HepG2 (cell line): ENCODE data around the gene FBXO9. TPM values are rescaled to one million over a fixed set of nuclear protein-coding genes. Genes with fewer than 3 reads are reported as not detected.

ENCODE experiments used
- ATF3 ChIP-seq: sonication (generic); formaldehyde crosslinking; IDR thresholded peaks from 2 replicates; pipeline ENCODE4 v1.4.0; 2020; ENCODE audit warnings: missing genetic modification reagents
- DBP ChIP-seq: sonication (generic); formaldehyde crosslinking; IDR thresholded peaks from 2 replicates; pipeline ENCODE4 v1.4.0; 2020; ENCODE audit warnings: missing genetic modification reagents; ENCODE audit errors: not compliant biosample characterization
- EED ChIP-seq: sonication (generic); formaldehyde crosslinking; IDR thresholded peaks from 2 replicates; pipeline ENCODE4 v1.5.0; 2020; ENCODE audit warnings: mild to moderate bottlenecking, missing genetic modification reagents
- ELK4 ChIP-seq: sonication (generic); formaldehyde crosslinking; IDR thresholded peaks from 2 replicates; pipeline ENCODE4 v1.9.0; 2021; ENCODE audit warnings: missing genetic modification reagents, borderline replicate concordance
- HOXD1 ChIP-seq: sonication (generic); formaldehyde crosslinking; IDR thresholded peaks from 2 replicates; pipeline ENCODE4 v1.5.0; 2020; ENCODE audit warnings: missing genetic modification reagents
- IRF9 ChIP-seq: sonication (generic); formaldehyde crosslinking; IDR thresholded peaks from 2 replicates; pipeline ENCODE4 v1.8.0; 2022; ENCODE audit warnings: missing genetic modification reagents, mild to moderate bottlenecking, borderline replicate concordance
- KDM5A ChIP-seq: fragments of 200-600 bp; sonication (generic); IDR thresholded peaks from 2 replicates; pipeline ENCODE4 v1.7.0; 2018; ENCODE audit warnings: antibody characterized with exemption, mild to moderate bottlenecking, low read length, borderline replicate concordance
- LCORL ChIP-seq, 2 experiments: fragments of 450-650 bp in 1 of 2; sonication (generic) in 1 of 2; formaldehyde crosslinking in 1 of 2; IDR thresholded peaks; 2 replicates each; pipeline versions ENCODE4 v1.5.0 to v1.6.1; 2017 to 2020; ENCODE audit warnings: antibody characterized with exemption in 1 of 2, missing genetic modification reagents in 1 of 2
- PHF21A ChIP-seq: sonication (generic); formaldehyde crosslinking; IDR thresholded peaks from 2 replicates; pipeline ENCODE4 v1.5.0; 2020; ENCODE audit warnings: mild to moderate bottlenecking, missing genetic modification reagents
- POGZ ChIP-seq: sonication (generic); formaldehyde crosslinking; IDR thresholded peaks from 2 replicates; pipeline ENCODE4 v1.4.0; 2020; ENCODE audit warnings: mild to moderate bottlenecking, missing genetic modification reagents
- SMAD9 ChIP-seq: sonication (generic); formaldehyde crosslinking; IDR thresholded peaks from 2 replicates; pipeline ENCODE4 v1.5.1; 2020; ENCODE audit warnings: mild to moderate bottlenecking, missing genetic modification reagents
- YY1 ChIP-seq: IDR thresholded peaks from 2 replicates; pipeline ENCODE4 v1.6.1; 2011; ENCODE audit warnings: low read length, low read depth, moderate library complexity, mild to moderate bottlenecking; ENCODE audit not compliant: insufficient read depth, insufficient replicate concordance
- ZFP62 ChIP-seq: sonication (generic); formaldehyde crosslinking; IDR thresholded peaks from 2 replicates; pipeline ENCODE4 v1.4.0; 2020; ENCODE audit warnings: missing genetic modification reagents
- ZFP91 ChIP-seq: sonication (generic); formaldehyde crosslinking; IDR thresholded peaks from 2 replicates; pipeline ENCODE4 v1.9.0; 2022; ENCODE audit warnings: missing genetic modification reagents, mild to moderate bottlenecking, borderline replicate concordance
- ZNF280B ChIP-seq: sonication (generic); formaldehyde crosslinking; IDR thresholded peaks from 2 replicates; pipeline ENCODE4 v1.5.0; 2020; ENCODE audit warnings: missing genetic modification reagents, mild to moderate bottlenecking, borderline replicate concordance
- ZNF3 ChIP-seq: IDR thresholded peaks from 2 replicates; pipeline ENCODE4 v1.7.0; 2017; ENCODE audit warnings: inconsistent platforms
- ZNF329 ChIP-seq: sonication (generic); formaldehyde crosslinking; IDR thresholded peaks from 2 replicates; pipeline ENCODE4 v1.9.0; 2021; ENCODE audit warnings: low read depth, mild to moderate bottlenecking, missing genetic modification reagents
- ZNF547 ChIP-seq: sonication (generic); formaldehyde crosslinking; IDR thresholded peaks from 2 replicates; pipeline ENCODE4 v1.5.1; 2020; ENCODE audit warnings: mild to moderate bottlenecking, missing genetic modification reagents
- ZNF564 ChIP-seq: sonication (generic); formaldehyde crosslinking; IDR thresholded peaks from 2 replicates; pipeline ENCODE4 v1.8.1; 2023; ENCODE audit warnings: mild to moderate bottlenecking, missing genetic modification reagents
- ZNF660 ChIP-seq: sonication (generic); formaldehyde crosslinking; IDR thresholded peaks from 2 replicates; pipeline ENCODE4 v1.5.1; 2020; ENCODE audit warnings: mild to moderate bottlenecking, low read depth, missing genetic modification reagents, borderline replicate concordance
- ZNF674 ChIP-seq: sonication (generic); formaldehyde crosslinking; IDR thresholded peaks from 2 replicates; pipeline ENCODE4 v1.5.0; 2020; ENCODE audit warnings: low read depth, mild to moderate bottlenecking, missing genetic modification reagents
- ZNF792 ChIP-seq: IDR thresholded peaks from 2 replicates; pipeline ENCODE4 v1.6.1; 2016
- ZNF841 ChIP-seq: sonication (generic); formaldehyde crosslinking; IDR thresholded peaks from 2 replicates; pipeline ENCODE4 v1.8.1; 2023; ENCODE audit warnings: missing genetic modification reagents, borderline replicate concordance
- polyA plus RNA-seq, 8 experiments: library from polyadenylated mRNA; depleted of rRNA in 3 of 8; stranded (reverse) in 7 of 8; unstranded in 1 of 8; fragments of >200 nt; fragmentation: Illumina TruSeq in 4 of 8; extraction: Trizol in 4 of 8; gene quantifications; 2 replicates each; pipeline versions ENCODE4 v1.2.1 to v1.2.3, GENCODE V29; 2011 to 2016; ENCODE audit warnings: low read depth in 4 of 8, missing spikeins in 1 of 8, mixed read lengths in 1 of 8; ENCODE audit not compliant: insufficient read depth in 1 of 8
- total RNA-seq, 5 experiments: library from RNA; depleted of rRNA; stranded (reverse); fragments of >200 nt; fragmentation: Illumina TruSeq; extraction: Trizol; gene quantifications; 2 replicates each; pipeline ENCODE4 v1.2.3, GENCODE V29; 2016; ENCODE audit warnings: low read depth in 1 of 5

Gene FBXO9
- total and polyA plus RNA-seq, 2 of the 13 experiments (the other 11 are each of a cell fraction or from before 2014, with no cell fraction given) = 64.3 to 98.4 TPM

- TF ChIP-seq ELK4 (CRISPR knock-in tag) (0 out of 2 replicates have a peak, but pooled peaks have one; percentile 19), ZNF329 (CRISPR knock-in tag) (no peak), ZNF547 (CRISPR knock-in tag) (no peak), SMAD9 (no peak), KDM5A (peak; percentile 90), ATF3 (CRISPR knock-in tag) (0 out of 2 replicates have a peak, but pooled peaks have one; percentile 32), IRF9 (CRISPR knock-in tag) (no peak), ZNF660 (CRISPR knock-in tag) (no peak), POGZ (CRISPR knock-in tag) (0 out of 2 replicates have a peak, but pooled peaks have one; percentile 2), DBP (peak; percentile 26), ZNF280B (no peak), ZNF564 (no peak), ZNF792 (CRISPR knock-in tag) (0 out of 2 replicates have a peak, but pooled peaks have one; percentile 31), EED (no peak), ZNF841 (CRISPR knock-in tag) (no peak), ZNF674 (CRISPR knock-in tag) (no peak), HOXD1 (0 out of 2 replicates have a peak, but pooled peaks have one; percentile 11), ZNF3 (CRISPR knock-in tag) (no peak), YY1 (peak; percentile 41), PHF21A (peak; percentile 59), LCORL (IDR thresholded peaks at IDR 0.05) (0 out of 2 replicates have a peak, but pooled peaks have one; percentile 49), LCORL (CRISPR knock-in tag; IDR thresholded peaks at IDR 0.05) (no peak), ZFP91 (peak; percentile 99), ZFP62 (CRISPR knock-in tag) (0 out of 2 replicates have a peak, but pooled peaks have one; percentile 22)
Observed at GRCh38 chr6:53064726-53065265, 408 bp upstream of the FBXO9 start (continued).
